ENCODE measurements around the gene TMIE. TPM values are rescaled to one million over a fixed set of nuclear protein-coding genes. Genes with fewer than 3 reads are reported as not detected.

Gene TMIE
- total and polyA plus RNA-seq, 2 of the 4 experiments (the other 2 are of a cell fraction) = 0.12 TPM; not detected in 1

DNA sequence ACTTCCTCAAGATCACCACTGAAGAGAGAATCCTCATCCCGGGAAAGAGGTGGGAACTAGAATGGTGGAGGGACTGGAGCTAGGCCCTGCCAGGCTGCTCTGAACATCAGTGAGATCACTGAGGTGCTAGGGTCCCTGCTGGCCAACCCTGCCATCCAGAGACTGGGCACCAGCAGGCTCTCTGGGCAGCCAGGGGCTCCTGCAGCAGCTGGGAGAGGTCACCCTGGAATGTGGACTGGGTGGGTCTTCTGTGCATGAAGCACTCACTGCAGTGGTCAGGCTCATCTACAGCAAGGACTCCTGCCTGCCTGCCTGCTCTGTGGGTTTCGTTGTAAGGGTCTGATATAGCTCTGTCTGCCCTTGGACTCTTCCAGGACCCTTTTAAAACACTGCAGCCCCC lies 32.6 kb upstream of the TMIE start:
- H3K4me1 ChIP-seq (ENCODE audit: control insufficient read depth, insufficient read depth, low read length) = peaks cover 2% of the 10 kb centered on the region; the same call in 1 of the 2 replicates
- no peaks in the 10 kb centered on the region for H3K79me1 ChIP-seq (ENCODE audit: low read depth in 1 of 2, low read length in 2 of 2)
- no peak overlapping the region for H4K5ac ChIP-seq (ENCODE audit: low read depth, low read length)
- peak overlapping the region; percentile 21 for H2AFZ ChIP-seq (replicated peaks; ENCODE audit: low read length, poor library complexity)
- ATAC-seq (ENCODE audit: low read depth) (peak; percentile 9; the same call in 1 of the 2 replicates), DNase-seq (no peak)
- no peak overlapping the region for H3K18ac ChIP-seq (ENCODE audit: low read depth, low read length)
- dilution Hi-C loops (cut with HindIII; ENCODE audit: low sequenced_read_pairs, unreplicated experiment) = no loop called here
- no peak overlapping the region for H2BK120ac ChIP-seq (ENCODE audit: low read depth, low read length)
- no peaks in the 10 kb centered on the region; the same call in 1 of the 2 replicates for H3K9me1 ChIP-seq (ENCODE audit: insufficient read depth, low read length)
- H3K4me3 ChIP-seq (ENCODE audit: insufficient read depth, low read depth, low read length) = no peak overlapping the region
- H2AK5ac ChIP-seq (ENCODE audit: low read depth, low read length) = no peak overlapping the region
- H2AK9ac ChIP-seq (replicated peaks; ENCODE audit: low read depth, low read length, poor library complexity) = no peak overlapping the region
- no CpG with 5 or more reads among the region's 2 CpGs for WGBS, 2 experiments (ENCODE audit: extremely low coverage in 2 of 2, insufficient read length in 1 of 2)
- no peak overlapping the region for H3K27ac ChIP-seq (ENCODE audit: insufficient read depth, low read length)
- intact Hi-C loops (cut with micrococcal nuclease) = no loop called here
- no peak overlapping the region for H2BK20ac ChIP-seq (ENCODE audit: low read depth, low read length)
- H3K23ac ChIP-seq (ENCODE audit: low read depth, low read length) = no peak overlapping the region
- no peak for TF ChIP-seq CTCF (conservative IDR thresholded peaks at IDR 0.05; ENCODE audit: low read depth, low read length)
- no peak for TF ChIP-seq MAFK (IDR thresholded peaks at IDR 0.05; ENCODE audit: low read depth, low read length)
- TF ChIP-seq NFE2L2 (IDR thresholded peaks at IDR 0.05; ENCODE audit: low read depth, low read length) = no peak
- TF ChIP-seq, protein P1, sequence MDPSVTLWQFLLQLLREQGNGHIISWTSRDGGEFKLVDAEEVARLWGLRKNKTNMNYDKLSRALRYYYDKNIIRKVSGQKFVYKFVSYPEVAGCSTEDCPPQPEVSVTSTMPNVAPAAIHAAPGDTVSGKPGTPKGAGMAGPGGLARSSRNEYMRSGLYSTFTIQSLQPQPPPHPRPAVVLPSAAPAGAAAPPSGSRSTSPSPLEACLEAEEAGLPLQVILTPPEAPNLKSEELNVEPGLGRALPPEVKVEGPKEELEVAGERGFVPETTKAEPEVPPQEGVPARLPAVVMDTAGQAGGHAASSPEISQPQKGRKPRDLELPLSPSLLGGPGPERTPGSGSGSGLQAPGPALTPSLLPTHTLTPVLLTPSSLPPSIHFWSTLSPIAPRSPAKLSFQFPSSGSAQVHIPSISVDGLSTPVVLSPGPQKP (IDR thresholded peaks at IDR 0.05; ENCODE audit: borderline replicate concordance, low read depth, low read length) = no peak
- no peak for TF ChIP-seq CHD1 (IDR thresholded peaks at IDR 0.05; ENCODE audit: low read depth, low read length)
- no peak for TF ChIP-seq RCOR1 (IDR thresholded peaks at IDR 0.05; ENCODE audit: insufficient replicate concordance, low read length)
- H3K9me3 ChIP-seq (ENCODE audit: control insufficient read depth, insufficient read depth, low read length) = no peaks in the 10 kb centered on the region
- H3K36me3 ChIP-seq (ENCODE audit: control insufficient read depth, insufficient read depth, low read length) = peaks cover 1% of the 10 kb centered on the region; the same call in 1 of the 2 replicates
- no peak overlapping the region for H2BK15ac ChIP-seq (ENCODE audit: low read depth, low read length)
- H3K9ac ChIP-seq (ENCODE audit: low read depth, low read length) = no peak overlapping the region
- POLR2A ChIA-PET (ENCODE audit: unreplicated experiment) = no interaction called here
- H3K56ac ChIP-seq (ENCODE audit: extremely low read depth, insufficient read depth, low read length) = no peak overlapping the region
- H3K4me2 ChIP-seq (ENCODE audit: low read depth, low read length) = no peak overlapping the region
- peaks cover 2% of the 10 kb centered on the region; the same call in 1 of the 2 replicates for H3K27me3 ChIP-seq (ENCODE audit: control insufficient read depth, insufficient read depth, low read length)
- no peak overlapping the region for H4K91ac ChIP-seq (ENCODE audit: insufficient read depth, low read depth, low read length)
- H3K4ac ChIP-seq (ENCODE audit: low read depth, low read length) = no peak overlapping the region
- no TSS peak for BruUV-seq (replicated peaks)
- in situ Hi-C loops (cut with MboI; ENCODE audit: low sequenced_read_pairs) = no loop called here
- no peak overlapping the region for H2BK5ac ChIP-seq (ENCODE audit: low read depth, low read length, poor library complexity, severe bottlenecking)
- CTCF ChIA-PET = interaction anchor here (1.2 kb wide), 1 partner anchor 180 kb away, joined by 3 read pairs; no protein-coding TSS in a partner anchor
- H4K8ac ChIP-seq (ENCODE audit: low read depth in 2 of 2, low read length in 2 of 2) = no peak overlapping the region
- H4K20me1 ChIP-seq (ENCODE audit: insufficient read depth, low read length) = no peaks in the 10 kb centered on the region
- no peak overlapping the region for H3K14ac ChIP-seq (replicated peaks; ENCODE audit: low read depth, low read length)

Measured in IMR-90 (cell line).